Rectal smooth muscle tissue (tissue), 1 donor: Measurements from ENCODE around the gene PLAAT3.
"Not testable (repeated sequence)": the region's sequence is repeated elsewhere in the genome, so short reads cannot be mapped to it uniquely, and the experiment has no call there.

Experiments
- H3K27ac ChIP-seq: one replicate; pipeline ENCODE4 v1.7.0; 2013; ENCODE audit warnings: low read depth, low read length, inconsistent platforms
- H3K27me3 ChIP-seq: one replicate; pipeline ENCODE4 v1.7.0; 2013; ENCODE audit warnings: low read length; ENCODE audit not compliant: control insufficient read depth, insufficient read depth
- H3K36me3 ChIP-seq: one replicate; pipeline ENCODE4 v1.7.0; 2013; ENCODE audit warnings: low read length; ENCODE audit not compliant: control insufficient read depth, insufficient read depth
- H3K4me1 ChIP-seq: one replicate; pipeline ENCODE4 v1.7.0; 2013; ENCODE audit warnings: low read length; ENCODE audit not compliant: control insufficient read depth, insufficient read depth
- H3K4me3 ChIP-seq: one replicate; pipeline ENCODE4 v1.7.0; 2013; ENCODE audit warnings: low read length
- H3K9ac ChIP-seq: one replicate; pipeline ENCODE4 v1.7.0; 2013; ENCODE audit warnings: low read length

The PLAAT3 gene

DNA sequence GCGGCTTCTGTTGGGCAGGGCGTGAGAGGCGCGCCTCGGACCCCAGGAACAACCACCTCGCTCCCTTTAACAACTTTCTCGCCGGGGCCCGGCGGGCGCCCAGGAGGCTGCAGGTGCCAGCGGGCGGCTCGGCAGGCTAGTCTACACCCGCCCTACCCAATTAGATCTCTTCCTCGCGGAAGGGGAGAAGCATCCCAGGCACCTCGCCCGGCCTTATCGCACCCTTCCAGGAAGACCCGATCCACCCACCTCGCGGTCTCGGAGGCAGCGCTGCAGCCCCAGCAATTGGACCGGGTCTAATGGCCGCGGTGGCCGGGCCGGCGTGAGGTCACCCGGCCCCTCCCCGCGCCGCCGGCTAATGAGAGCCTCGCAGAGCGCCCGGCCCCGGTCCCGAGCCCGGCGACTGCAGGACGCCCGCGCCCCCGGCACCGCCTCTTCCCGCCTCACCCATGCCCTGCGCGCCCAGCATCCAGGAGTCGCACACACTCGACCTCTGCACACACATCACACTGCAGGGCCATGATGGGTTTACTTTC lies at the start of gene PLAAT3:
Gene PLAAT3 (minus strand): TSS at position 298 of the 536 bp plus-strand sequence. CDS start 419 bp downstream, outside the sequence.
- Histone ChIP-seq H3K27ac (peak within 1 kb of the TSS; percentile 74), H3K4me3 (peak within 1 kb of the TSS; percentile 90), H3K4me1 (peaks cover 3% of the 10 kb centered on the region), H3K27me3 (no peaks in the 10 kb centered on the region), H3K9ac (peak within 1 kb of the TSS; percentile 24), H3K36me3 (no peaks in the 10 kb centered on the region)

DNA sequence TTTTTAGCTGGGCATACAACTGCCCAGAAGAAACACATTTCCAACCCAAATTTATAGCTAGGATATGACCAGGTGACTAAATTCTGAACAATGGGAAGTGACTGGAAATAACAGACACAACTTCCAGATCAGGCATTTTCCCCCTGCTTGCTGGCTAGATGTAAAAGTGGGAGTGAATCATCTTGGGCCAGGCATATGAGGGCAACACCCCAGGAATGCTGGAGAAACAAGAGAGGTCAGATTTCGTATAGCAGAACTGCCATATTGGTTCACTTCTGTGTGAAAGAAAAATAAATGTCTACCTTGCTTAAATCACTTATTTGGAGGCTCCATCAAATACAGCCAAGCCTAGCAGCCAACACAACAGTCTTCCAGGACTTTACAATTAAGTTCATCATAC lies 49.6 kb upstream of the PLAAT3 start:
- no peak overlapping the region for H3K9ac ChIP-seq
- H3K4me3 ChIP-seq: no peak overlapping the region
- H3K36me3 ChIP-seq: no peaks in the 10 kb centered on the region
- no peak overlapping the region for H3K27ac ChIP-seq
- H3K4me1 ChIP-seq: peaks cover 24% of the 10 kb centered on the region
- no peaks in the 10 kb centered on the region for H3K27me3 ChIP-seq

DNA sequence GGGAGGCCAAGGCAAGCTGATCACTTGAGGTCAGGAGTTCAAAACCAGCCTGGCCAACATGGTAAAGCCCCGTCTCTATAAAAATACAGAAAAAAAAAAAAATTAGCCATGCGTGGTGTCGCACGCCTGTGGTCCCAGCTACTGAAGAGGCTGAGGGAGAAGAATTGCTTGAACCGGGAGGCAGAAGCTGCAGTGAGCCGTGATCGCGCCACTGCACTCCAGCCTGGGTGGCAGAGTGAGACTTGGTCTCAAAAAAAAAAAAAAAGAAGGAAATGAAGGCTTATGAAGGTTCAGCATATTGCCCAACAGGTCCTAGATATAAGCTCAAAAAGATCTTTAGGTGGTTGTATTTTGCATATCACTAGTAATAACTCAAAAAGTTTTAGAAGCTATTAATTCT lies 46.7 kb upstream of the PLAAT3 start:
- peaks cover 4% of the 10 kb centered on the region for H3K36me3 ChIP-seq
- H3K9ac ChIP-seq: no peak overlapping the region
- H3K27ac ChIP-seq: no peak overlapping the region
- H3K27me3 ChIP-seq: no peaks in the 10 kb centered on the region
- H3K4me1 ChIP-seq: peaks cover 9% of the 10 kb centered on the region
- H3K4me3 ChIP-seq: no peak overlapping the region

DNA sequence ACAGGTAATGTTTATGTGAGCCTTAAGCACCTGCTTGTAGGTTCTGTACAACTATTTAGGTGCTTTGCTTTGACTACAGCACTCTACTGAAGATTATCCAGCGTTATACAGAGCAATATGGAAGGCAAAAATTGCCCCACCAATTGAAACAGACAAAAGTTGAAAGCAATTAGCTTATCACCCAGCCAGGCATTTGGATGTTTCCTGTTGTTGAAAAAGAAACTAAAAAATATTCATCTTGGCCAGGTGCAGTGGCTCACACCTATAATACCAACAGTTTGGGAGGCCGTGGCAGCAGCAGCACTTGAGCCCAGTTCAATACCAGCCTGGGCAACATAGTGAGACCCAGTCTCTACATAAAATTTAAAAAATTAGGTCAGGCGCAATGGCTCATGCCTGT lies 38.4 kb upstream of the PLAAT3 start:
- Histone ChIP-seq H3K4me1 (no peaks in the 10 kb centered on the region), H3K4me3 (no peak overlapping the region), H3K9ac (no peak overlapping the region), H3K27me3 (no peaks in the 10 kb centered on the region), H3K27ac (no peak overlapping the region), H3K36me3 (peaks cover 8% of the 10 kb centered on the region)

DNA sequence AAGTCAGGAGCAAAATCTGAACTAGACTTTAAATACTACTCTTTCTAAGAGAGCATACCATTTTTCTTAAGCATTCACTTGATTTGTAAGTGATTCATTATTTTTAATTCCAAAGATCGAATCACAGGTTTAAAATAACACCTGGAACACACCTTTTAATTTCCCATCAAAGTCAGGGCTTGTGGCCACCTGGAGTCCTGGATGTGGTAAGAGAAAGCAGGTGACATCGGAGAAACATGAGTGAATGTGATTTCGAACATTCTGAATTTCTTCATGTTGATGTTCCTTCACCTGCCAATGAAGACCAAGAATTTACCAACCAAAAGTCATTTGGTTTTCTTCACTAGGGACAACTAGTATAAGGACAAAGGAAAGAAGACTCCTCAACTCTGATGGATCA lies 29.0 kb upstream of the PLAAT3 start:
- Histone ChIP-seq H3K4me3 (no peak overlapping the region), H3K27me3 (no peaks in the 10 kb centered on the region), H3K36me3 (peaks cover 14% of the 10 kb centered on the region)

DNA sequence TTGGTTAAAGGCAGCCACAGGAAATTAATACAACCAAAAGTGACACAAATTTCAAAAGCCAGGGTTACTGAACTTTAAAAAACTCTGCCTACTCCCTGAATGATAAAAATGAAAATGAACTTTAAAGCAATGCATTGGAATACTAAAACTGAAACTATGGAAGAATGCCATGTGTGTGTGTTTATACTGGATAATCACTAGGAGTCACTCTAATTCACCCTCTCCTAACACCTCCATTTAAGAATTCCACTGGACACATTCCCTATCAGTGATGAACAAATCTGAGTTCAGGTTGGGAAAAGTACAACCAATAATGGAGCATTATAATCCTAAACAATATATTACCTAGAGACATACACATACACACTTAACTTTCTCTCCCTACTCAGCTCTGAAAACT lies 27.5 kb upstream of the PLAAT3 start:
- Histone ChIP-seq H3K4me1 (no peaks in the 10 kb centered on the region), H3K4me3 (no peak overlapping the region), H3K27me3 (no peaks in the 10 kb centered on the region), H3K9ac (no peak overlapping the region), H3K36me3 (peaks cover 12% of the 10 kb centered on the region), H3K27ac (no peak overlapping the region)

More for the DNA sequence above, 29.0 kb upstream of the PLAAT3 start:
- no peak overlapping the region for H3K9ac ChIP-seq
- H3K4me1 ChIP-seq: no peaks in the 10 kb centered on the region
- no peak overlapping the region for H3K27ac ChIP-seq

DNA sequence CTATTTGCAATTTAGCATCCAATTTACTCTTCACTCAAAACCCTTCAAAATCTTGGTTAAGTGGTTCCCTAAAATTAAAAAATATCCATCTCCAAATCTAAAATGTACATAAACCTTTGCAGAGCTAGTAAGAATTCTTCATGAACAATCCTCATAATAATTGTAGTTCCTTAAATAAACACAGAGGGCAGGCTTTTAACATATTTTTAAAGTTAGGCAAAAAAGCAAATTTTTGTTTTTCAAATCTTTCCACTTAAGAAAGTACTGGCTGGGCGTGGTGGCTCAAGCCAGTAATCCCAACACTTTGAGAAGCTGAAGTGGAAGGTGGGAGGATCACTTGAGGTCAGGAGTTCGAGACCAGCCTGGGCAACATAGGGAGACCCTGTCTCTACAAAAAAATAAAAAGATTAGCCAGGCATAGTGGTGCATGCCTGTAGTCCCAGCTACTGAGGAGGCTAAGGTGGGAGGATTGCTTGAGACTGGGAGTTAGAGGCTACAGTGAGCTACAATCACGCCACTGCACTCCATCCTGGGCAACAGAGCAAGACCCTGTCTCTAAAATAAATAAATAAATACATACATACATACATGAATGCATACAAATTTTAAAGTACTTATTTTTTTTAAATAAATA lies 25.1 kb upstream of the PLAAT3 start:
- no peak overlapping the region for H3K9ac ChIP-seq
- H3K4me1 ChIP-seq: no peaks in the 10 kb centered on the region
- H3K27ac ChIP-seq: no peak overlapping the region
- H3K36me3 ChIP-seq: peaks cover 13% of the 10 kb centered on the region
- H3K4me3 ChIP-seq: no peak overlapping the region
- no peaks in the 10 kb centered on the region for H3K27me3 ChIP-seq

DNA sequence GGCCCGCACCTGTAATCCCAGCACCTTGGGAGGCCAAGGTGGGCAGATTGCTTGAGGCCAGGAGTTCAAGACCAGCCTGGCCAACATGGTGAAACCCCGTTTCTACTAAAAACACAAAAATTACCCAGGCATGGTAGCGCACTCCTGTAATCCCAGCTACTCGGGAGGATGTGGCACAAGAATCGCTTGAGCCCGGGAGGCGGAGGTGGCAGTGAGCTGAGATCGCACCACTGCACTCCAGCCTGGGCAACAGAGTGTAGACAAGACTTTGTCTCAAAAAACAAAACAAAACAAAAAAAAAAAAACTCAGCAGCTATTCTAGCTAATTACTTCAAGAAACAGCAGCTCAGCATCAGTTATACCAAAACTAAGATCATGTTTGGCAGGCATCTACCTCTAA lies 24.2 kb upstream of the PLAAT3 start:
- not testable (repeated sequence) for H3K9ac ChIP-seq, H3K4me1 ChIP-seq, H3K27ac ChIP-seq, H3K36me3 ChIP-seq, H3K27me3 ChIP-seq, H3K4me3 ChIP-seq

DNA sequence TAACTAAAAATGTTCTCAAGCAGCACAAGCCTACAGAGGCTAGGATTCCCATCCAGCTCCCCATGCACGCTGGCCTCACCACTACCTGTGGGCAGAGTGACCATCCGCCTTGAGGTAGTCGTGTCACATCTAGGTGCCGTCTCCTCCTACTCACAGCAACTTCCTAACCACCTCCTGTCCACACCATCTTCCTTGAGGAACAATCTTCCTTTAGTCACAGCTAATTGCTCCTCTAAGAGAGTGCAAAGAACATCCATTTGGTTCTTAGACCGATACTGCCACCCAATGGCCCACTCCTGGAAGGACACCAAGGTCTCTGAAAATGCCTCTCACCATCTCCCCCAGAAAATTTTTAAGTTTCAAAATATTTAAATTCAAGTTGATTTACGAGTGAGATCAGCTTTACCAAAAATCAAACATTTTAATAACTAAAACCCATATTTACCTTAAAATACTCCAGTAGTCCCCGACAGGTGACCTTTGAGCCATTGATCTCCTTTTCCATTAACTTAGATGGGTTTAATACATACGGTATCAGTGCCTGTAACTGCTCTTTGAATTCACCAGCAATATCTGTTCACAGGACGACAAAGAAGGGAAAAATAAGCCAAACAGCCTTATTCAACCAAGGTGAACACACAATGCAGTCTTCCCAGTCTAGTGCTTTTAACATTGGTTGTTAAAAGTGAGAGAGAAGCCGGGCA lies 21.7 kb upstream of the PLAAT3 start:
- H3K9ac ChIP-seq: no peak overlapping the region
- H3K36me3 ChIP-seq: peaks cover 10% of the 10 kb centered on the region
- H3K27me3 ChIP-seq: no peaks in the 10 kb centered on the region
- no peaks in the 10 kb centered on the region for H3K4me1 ChIP-seq
- no peak overlapping the region for H3K27ac ChIP-seq
- no peak overlapping the region for H3K4me3 ChIP-seq

DNA sequence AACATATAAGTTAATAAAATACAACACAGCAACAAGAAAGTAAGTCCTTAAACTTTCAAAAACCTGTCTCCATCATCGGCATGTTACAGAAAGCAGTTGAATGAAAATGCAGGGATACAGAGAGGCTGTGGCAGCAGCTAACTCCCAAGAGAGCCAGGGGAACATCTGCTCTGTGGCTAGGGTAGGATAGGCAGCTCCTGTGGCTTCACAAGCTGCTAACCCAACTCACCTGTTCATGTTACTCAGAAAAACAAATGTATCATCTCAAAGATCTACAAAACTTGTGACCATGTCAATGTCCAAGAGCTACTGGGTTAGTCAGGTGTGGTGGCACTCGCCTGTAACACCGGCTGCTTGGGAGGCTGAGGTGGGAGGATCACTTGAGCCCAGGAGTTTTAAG lies 15.2 kb upstream of the PLAAT3 start:
- Histone ChIP-seq H3K4me3 (no peak overlapping the region), H3K27ac (no peak overlapping the region), H3K9ac (no peak overlapping the region), H3K36me3 (peaks cover 22% of the 10 kb centered on the region), H3K4me1 (no peaks in the 10 kb centered on the region), H3K27me3 (no peaks in the 10 kb centered on the region)

DNA sequence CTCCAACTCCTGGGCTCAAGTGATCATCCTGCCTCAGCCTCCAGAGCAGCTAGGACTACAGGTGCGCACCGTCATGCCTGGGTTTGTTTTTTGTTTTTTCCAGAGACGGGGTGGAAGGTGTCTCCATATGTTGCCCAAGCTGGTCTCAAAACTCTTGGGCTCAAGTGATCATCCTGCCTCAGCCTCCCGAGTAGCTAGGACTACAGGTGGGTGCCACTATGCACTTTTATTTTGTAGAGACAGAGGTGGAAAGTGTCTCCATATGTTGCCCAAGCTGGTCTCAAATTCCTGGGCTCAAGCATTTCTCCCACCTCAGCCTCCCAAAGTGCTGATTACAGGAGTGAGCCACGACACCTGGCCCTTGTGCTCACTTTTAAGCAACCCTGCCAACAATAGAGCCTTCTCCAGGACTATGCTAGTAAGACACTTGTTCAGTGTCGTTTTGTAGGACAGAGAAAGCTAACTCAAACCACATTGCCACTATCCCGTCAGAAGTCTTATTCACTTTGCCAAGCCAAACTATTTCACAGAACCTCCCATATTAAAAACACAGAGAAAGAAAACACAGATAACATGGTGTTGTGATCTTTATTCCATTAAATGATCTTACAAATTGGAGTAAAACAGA lies 9.4 kb upstream of the PLAAT3 start:
- no peaks in the 10 kb centered on the region for H3K4me1 ChIP-seq
- H3K4me3 ChIP-seq: no peak overlapping the region
- no peak overlapping the region for H3K9ac ChIP-seq
- no peaks in the 10 kb centered on the region for H3K27me3 ChIP-seq
- no peak overlapping the region for H3K27ac ChIP-seq
- no peaks in the 10 kb centered on the region for H3K36me3 ChIP-seq

DNA sequence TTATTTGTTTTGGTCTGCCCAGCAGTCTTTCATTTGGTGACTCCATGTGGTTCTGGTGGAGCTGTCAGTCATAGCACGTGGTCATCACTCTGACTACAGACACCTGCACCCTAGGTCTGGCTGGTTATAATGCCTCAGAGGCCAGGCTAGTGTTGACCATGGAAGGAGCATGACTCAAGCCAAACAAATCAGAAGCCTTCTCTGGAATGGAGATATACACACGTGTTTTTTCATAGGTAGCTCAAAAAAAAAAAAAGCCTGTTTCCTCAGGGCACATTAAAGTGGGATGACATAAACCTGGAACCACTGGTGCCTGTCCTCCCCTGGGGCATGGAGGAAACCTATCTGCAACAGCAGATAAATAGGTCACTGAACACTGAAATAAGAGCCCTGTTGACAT lies 8.1 kb upstream of the PLAAT3 start:
- Histone ChIP-seq H3K4me1 (no peaks in the 10 kb centered on the region), H3K36me3 (no peaks in the 10 kb centered on the region), H3K9ac (no peak overlapping the region), H3K27me3 (no peaks in the 10 kb centered on the region), H3K27ac (no peak overlapping the region), H3K4me3 (no peak overlapping the region)
